Fibroblast of the aortic adventitia (primary cell): ENCODE data around the gene SPEM2. TPM values are rescaled to one million over a fixed set of nuclear protein-coding genes. Genes with fewer than 3 reads are reported as not detected.

Experiments
- DNase-seq: peaks from one replicate; pipeline ENCODE4 v3.0.0-alpha.2; 2010; ENCODE audit warnings: low read depth
- H3K4me3 ChIP-seq: 2 replicates; pipeline ENCODE4 v1.5.1; 2011; ENCODE audit warnings: low read depth, mild to moderate bottlenecking, control low read depth, low read length, moderate library complexity
- CTCF ChIP-seq: IDR thresholded peaks from 2 replicates; pipeline ENCODE4 v1.5.1; 2011; ENCODE audit warnings: mild to moderate bottlenecking, low read length, control low read depth, inconsistent platforms; ENCODE audit not compliant: insufficient read depth
- total RNA-seq: library from RNA; depleted of rRNA; stranded (reverse); fragments of >200 nt; gene quantifications from 2 replicates; pipeline ENCODE4 v1.2.3, GENCODE V29; 2012; ENCODE audit warnings: low replicate concordance

The SPEM2 gene
- total RNA-seq, 1 donor = not detected

GRCh38 chr17:7393613-7394451, 31.6 kb upstream of the SPEM2 start:
- H3K4me3 ChIP-seq = peak overlapping the region; percentile 84
- peak; percentile 10 for TF ChIP-seq CTCF
- DNase-seq = no peak

- peak within 1 kb of the TSS; percentile 84 for H3K4me3 ChIP-seq
- TF ChIP-seq CTCF = peak; percentile 58
- peak; percentile 81 for DNase-seq
Observed at GRCh38 chr17:7394452-7395191, 30.8 kb upstream of the SPEM2 start, which contains the start of gene PLSCR3. PLSCR3 (minus strand) TSS chr17:7394525; CDS start chr17:7394110, 415 bp downstream.

GRCh38 chr17:7396147-7396546, 29.3 kb upstream of the SPEM2 start:
- TF ChIP-seq CTCF = no peak
- no peak for DNase-seq
- H3K4me3 ChIP-seq = no peak overlapping the region

GRCh38 chr17:7398612-7399011, 26.8 kb upstream of the SPEM2 start:
- H3K4me3 ChIP-seq = no peak overlapping the region
- TF ChIP-seq CTCF = no peak
- DNase-seq = no peak

GRCh38 chr17:7403043-7403726, 22.2 kb upstream of the SPEM2 start:
- peak overlapping the region; percentile 83 for H3K4me3 ChIP-seq
- no peak for TF ChIP-seq CTCF
- no peak for DNase-seq

- H3K4me3 ChIP-seq = peak overlapping the region; percentile 83
- TF ChIP-seq CTCF = no peak
- DNase-seq = no peak
Observed at GRCh38 chr17:7403727-7403976, 21.8 kb upstream of the SPEM2 start.
